GM18526 (cell line): ENCODE measurements around the gene KRT81.

Source experiments
- POLR2A ChIP-seq: IDR thresholded peaks from 3 replicates; pipeline ENCODE4 v1.6.1; 2011; ENCODE audit not compliant: insufficient read length; ENCODE audit errors: extremely low read depth

KRT81 gene

GRCh38 chr12:52291267-52291935, at the start of gene KRT81:
KRT81 (minus strand) TSS chr12:52291534; CDS start chr12:52291465, 69 bp downstream.
- no peak for TF ChIP-seq POLR2A

DNA sequence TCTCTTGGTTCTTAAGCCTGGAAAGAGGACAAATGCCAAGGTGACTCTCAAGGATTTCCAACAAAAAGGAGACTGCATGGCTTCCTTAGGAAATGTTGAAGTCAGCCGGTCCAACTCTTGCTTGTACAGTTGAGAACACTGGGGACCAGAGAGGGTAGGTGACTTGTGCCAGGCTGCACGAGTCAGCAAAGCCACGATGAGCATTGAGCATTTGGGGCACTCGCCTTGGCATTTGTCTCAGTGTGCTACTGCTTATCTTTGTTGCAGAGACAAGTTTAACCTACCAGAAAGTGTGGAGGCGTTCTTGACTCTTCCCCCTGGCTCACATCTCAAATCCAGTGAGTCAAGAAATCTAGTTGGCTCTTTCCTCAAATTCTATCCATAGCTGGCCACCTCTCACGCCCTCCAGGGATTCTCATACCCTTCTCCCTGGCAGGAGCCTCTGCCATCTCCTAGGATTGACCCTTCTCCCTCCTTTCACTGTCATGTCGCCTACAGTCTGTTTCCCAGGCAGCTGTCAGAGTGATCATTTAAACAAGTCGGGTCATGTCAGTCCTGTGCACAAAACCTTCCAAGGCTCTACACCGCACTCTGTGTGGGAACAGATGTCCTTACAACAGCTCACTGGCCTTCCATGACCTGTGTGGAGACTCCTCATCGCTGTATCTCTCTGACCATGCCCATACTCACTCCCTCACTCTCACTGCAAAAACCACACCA, 47.1 kb upstream of the KRT81 start:
- TF ChIP-seq POLR2A, result no peak

DNA sequence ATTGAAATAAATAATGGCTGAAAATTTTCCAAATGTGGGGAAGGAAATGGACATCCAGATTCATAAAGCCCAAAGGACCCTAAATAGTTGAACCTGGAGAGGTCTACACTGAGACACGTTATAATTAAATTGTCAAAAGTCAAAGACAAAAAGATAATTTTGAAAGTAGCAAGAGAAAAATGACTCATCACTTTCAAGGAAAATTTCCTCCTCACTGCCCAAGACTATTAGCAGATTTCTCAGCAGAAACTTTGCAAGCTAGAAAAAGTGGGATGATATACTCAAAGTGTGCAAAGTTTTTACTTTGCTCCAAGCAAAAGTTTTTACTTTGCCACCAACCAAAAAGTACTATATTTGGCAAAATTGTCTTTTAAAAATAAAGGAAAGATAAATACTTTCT, 45.7 kb upstream of the KRT81 start:
- TF ChIP-seq POLR2A, result no peak

DNA sequence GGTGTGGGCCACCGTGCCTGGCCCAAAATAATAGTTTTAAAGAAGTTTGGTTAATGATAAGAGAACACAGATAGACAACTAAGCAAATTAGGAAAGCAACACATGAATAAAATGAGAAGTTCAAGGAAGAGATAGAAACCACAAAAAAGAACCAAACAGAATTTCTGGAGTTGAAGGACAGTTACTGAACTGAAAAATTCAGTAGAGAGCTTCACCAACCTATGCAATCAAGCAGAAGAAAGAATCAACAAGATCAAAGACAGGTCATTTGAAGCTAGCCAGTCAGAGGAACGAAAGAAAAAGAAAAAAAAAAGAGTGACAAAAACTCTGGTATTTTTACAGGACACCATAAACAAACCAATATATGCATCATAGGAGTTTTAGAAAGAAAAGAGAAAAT, 45.3 kb upstream of the KRT81 start:
- TF ChIP-seq POLR2A, result no peak

DNA sequence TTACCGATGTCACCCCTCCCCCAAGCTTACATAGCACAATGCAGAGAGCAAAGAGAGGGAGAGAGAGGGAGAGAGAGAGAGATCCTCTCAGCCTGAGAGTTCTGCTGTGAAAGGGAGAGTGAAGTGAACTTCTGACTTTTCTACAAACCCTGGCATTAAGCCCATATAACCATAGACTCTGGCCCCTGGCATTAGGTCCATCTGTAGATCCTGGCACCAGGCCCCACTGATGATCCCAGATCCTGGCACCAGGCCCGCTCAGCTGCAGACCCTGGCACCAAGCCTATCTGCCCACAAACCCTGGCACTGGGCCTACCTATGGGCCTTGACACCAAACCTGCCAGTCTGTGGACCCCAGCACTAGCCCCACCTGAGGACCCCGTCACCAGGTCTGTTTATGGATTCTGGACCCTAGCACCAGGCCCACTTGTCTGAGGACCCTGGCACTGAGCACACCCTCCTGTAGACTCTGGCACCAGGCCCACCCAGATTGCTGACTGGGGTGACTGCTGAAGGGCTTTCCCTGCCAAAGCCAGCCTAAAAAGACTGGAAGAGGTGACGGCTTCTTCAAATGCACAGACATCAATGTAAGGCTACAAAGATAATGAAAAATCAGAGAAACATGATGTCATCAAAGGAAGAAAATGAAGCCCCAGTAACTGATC, 44.4 kb upstream of the KRT81 start:
- no peak for TF ChIP-seq POLR2A

DNA sequence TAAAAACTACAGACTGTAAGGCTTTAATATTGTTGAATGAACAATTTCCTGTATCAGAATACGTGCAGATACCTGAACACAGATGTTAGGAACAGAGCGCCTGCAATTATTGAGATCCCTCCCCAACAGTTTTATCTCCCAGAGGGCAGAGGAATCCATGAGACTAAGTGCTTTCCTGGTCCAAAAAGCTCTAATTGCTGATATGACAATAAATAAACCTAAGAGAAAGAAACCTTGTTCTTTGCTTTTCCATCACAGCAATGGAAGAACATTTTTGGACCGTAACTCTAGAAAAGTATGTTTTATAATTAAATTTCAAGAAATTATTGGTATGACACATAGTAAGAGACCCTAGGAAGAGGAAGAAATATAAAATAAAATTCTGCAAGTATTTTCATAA, 42.9 kb upstream of the KRT81 start:
- no peak for TF ChIP-seq POLR2A

GRCh38 chr12:52333321-52333720, 42.0 kb upstream of the KRT81 start:
- TF ChIP-seq POLR2A, result no peak

DNA sequence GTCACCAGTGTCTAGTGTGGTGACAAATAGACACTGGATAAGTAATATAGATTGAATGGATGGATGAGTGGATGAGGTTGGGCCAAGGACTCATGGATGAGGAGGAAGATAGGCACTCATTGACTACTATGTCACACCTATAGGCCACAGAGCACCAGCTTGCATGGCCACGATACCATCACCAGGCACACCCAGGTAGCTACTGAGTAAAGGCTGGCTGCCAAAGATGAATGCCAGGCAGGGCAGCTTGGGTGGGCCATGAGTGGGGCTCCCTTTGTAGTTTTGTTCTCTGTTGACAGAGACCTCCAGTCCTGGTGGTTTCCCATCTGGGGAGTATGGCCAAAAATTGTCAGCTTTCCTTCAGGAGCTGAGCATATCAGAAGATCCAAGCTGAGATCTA, 41.0 kb upstream of the KRT81 start:
- TF ChIP-seq POLR2A, result no peak

DNA sequence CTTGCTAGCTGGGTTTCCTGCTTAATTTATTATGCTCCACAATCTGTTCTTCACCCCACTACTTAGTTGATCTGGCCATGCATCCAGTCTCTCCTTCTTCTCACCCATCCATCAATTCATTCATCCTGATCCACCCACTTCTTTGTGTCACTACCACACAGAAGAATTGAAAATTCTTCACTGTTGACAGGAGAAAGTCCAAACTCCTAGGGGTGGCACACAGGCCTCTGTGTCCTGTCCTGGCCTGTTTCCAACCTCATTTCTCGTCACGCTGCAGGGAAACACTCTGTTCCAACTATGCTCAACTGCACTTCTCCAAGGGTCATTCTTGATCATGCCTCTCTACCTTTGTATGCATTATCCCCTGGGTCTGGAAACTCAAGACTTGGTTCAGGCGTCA, 40.5 kb upstream of the KRT81 start:
- TF ChIP-seq POLR2A, result no peak

GRCh38 chr12:52331039-52331438, 39.7 kb upstream of the KRT81 start:
- TF ChIP-seq POLR2A, result no peak

- TF ChIP-seq POLR2A, result no peak
These were observed 36.6 kb upstream of the KRT81 start for GRCh38 chr12:52327830-52328500.

GRCh38 chr12:52327052-52327829, 35.9 kb upstream of the KRT81 start:
- TF ChIP-seq POLR2A, result no peak

DNA sequence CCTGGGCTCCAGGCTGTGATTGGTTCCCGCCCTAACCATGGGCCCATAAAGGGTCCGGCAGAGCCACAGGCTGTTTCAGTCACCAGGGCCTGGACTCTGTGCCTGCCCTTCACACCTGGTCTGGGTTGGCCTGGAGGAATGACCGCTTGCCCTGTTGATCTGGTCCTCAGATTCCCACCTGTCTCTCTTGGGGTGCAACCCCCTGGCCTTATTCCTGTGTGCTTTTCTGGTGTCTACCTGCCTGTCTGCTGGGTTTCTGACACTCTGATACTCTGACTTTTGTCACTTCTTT, 32.8 kb upstream of the KRT81 start:
- no peak for TF ChIP-seq POLR2A

- no peak for TF ChIP-seq POLR2A
These were observed 32.2 kb upstream of the KRT81 start for GRCh38 chr12:52323416-52324152.
